GM12878 (cell line): ENCODE measurements around the gene GOLGA7B. TPM values are rescaled to one million over a fixed set of nuclear protein-coding genes. Genes with fewer than 3 reads are reported as not detected.

Experiments
- ATAC-seq: fragments of 200-7000 bp; cut with Tn5 transposase; 3 replicates; pipeline ENCODE4 v1.9.1; 2020; ENCODE audit warnings: mild to moderate bottlenecking, moderate library complexity
- BruUV-seq: library from RNA; stranded (reverse); fragments of 400-500 nt; replicated peaks from 2 replicates; lab custom pipeline; 2021; lab: Mats Ljungman, UMichigan
- CTCF ChIA-PET: fragments of 300-600 bp; sonication (Branson Sonifier 250); formaldehyde crosslinking; extraction: SDS; loops from one replicate; lab custom pipeline; 2021; ENCODE audit warnings: inconsistent platforms; lab: Yijun Ruan, JAX
- POLR2A ChIA-PET: fragments of 350-600 bp; formaldehyde crosslinking; extraction: SDS; loops from one replicate; lab custom pipeline; 2021; ENCODE audit warnings: inconsistent platforms; lab: Charles Lee
- RAD21 ChIA-PET: fragments of 300-600 bp; sonication (Branson Sonifier 250); formaldehyde crosslinking; loops from one replicate; lab custom pipeline; 2023; ENCODE audit warnings: antibody characterized with exemption; ENCODE audit not compliant: unreplicated experiment; lab: Charles Lee
- SMC1A ChIA-PET: fragments of 300-600 bp; sonication (Branson Sonifier 250); formaldehyde crosslinking; loops from one replicate; lab custom pipeline; 2023; ENCODE audit not compliant: unreplicated experiment, uncharacterized antibody; lab: Charles Lee
- DNase-seq: peaks from one replicate; pipeline ENCODE4 v3.0.0-alpha.2; 2011; ENCODE audit warnings: low read depth, low spot score
- FAIRE-seq: peaks from 3 replicates; lab custom pipeline; 2011; peaks lifted over from hg19 to GRCh38; lab: Jason Lieb, UNC
- H2AFZ ChIP-seq: 2 replicates; pipeline ENCODE4 v1.6.0; 2011; ENCODE audit warnings: low read depth, low read length, control low read depth; ENCODE audit not compliant: control insufficient read depth
- H3K27ac ChIP-seq: 2 replicates; pipeline ENCODE4 v1.5.1; 2011; ENCODE audit warnings: control low read depth; ENCODE audit not compliant: control insufficient read depth, insufficient read depth
- H3K27me3 ChIP-seq, 2 experiments: replicated peaks in 1 of 2; 2 replicates each; pipeline versions ENCODE4 v1.6.0 to v1.6.1; 2011; ENCODE audit warnings: low read length in 1 of 2; ENCODE audit not compliant: control insufficient read depth in 2 of 2, insufficient read depth in 2 of 2
- H3K36me3 ChIP-seq, 2 experiments: 2 replicates each; pipeline ENCODE4 v1.5.1; 2011; ENCODE audit warnings: low read length in 1 of 2; ENCODE audit not compliant: control insufficient read depth in 2 of 2, insufficient read depth in 2 of 2
- H3K4me1 ChIP-seq: 2 replicates; pipeline ENCODE4 v1.6.1; 2011; ENCODE audit warnings: mild to moderate bottlenecking, low read length, moderate library complexity, mixed read lengths; ENCODE audit not compliant: control insufficient read depth, insufficient read depth
- H3K4me2 ChIP-seq: 2 replicates; pipeline ENCODE4 v1.6.0; 2011; ENCODE audit warnings: control low read depth; ENCODE audit not compliant: control insufficient read depth, insufficient read depth
- H3K4me3 ChIP-seq: fragments of 200-600 bp; sonication (generic); 2 replicates; pipeline ENCODE4 v1.5.1; 2016
- H3K79me2 ChIP-seq: 2 replicates; pipeline ENCODE4 v1.6.0; 2011; ENCODE audit warnings: low read length; ENCODE audit not compliant: control insufficient read depth, insufficient read depth
- H3K9ac ChIP-seq: 2 replicates; pipeline ENCODE4 v1.8.0; 2011; ENCODE audit warnings: low read length, control low read depth, mixed read lengths; ENCODE audit not compliant: control insufficient read depth, insufficient read depth
- H3K9me3 ChIP-seq: replicated peaks from 3 replicates; pipeline ENCODE4 v1.5.1; 2011; ENCODE audit warnings: mild to moderate bottlenecking, low read length; ENCODE audit not compliant: control insufficient read depth, insufficient read depth
- H4K20me1 ChIP-seq: 2 replicates; pipeline ENCODE4 v1.6.0; 2011; ENCODE audit not compliant: control insufficient read depth, insufficient read depth
- CBX5 ChIP-seq: sonication (generic); IDR thresholded peaks from 2 replicates; pipeline ENCODE4 v1.6.1; 2016; ENCODE audit warnings: low read depth, moderate library complexity, mild to moderate bottlenecking, inconsistent platforms
- MEF2B ChIP-seq: fragments of 450-650 bp; IDR thresholded peaks from 2 replicates; pipeline ENCODE4 v1.6.1; 2018; ENCODE audit warnings: mild to moderate bottlenecking, moderate library complexity; ENCODE audit not compliant: partially characterized antibody, poor library complexity, severe bottlenecking
- WGBS: methylation state at CpG from one replicate; pipeline ENCODE4 v1.1.6; 2016; ENCODE audit warnings: low lambda C conversion rate; ENCODE audit not compliant: insufficient replicate concordance, insufficient coverage; ENCODE audit errors: missing lambda C conversion rate; 5-methylcytosine and 5-hydroxymethylcytosine counted together
- in situ Hi-C: fragments of 300-500 bp; cut with MboI; formaldehyde crosslinking; loops from 9 replicates; pipeline ENCODE4 v1.14.3; 2018; ENCODE audit warnings: mixed read lengths
- intact Hi-C: fragments of 100-400 bp; cut with micrococcal nuclease; formaldehyde crosslinking; loops from one replicate; pipeline ENCODE4 v1.14.2; 2022; ENCODE audit not compliant: unreplicated experiment
- polyA plus RNA-seq, 11 experiments: library from polyadenylated mRNA; depleted of rRNA in 4 of 11; unstranded in 6 of 11; stranded (reverse) in 5 of 11; fragments of >200 nt; fragmentation: Nextera tagmentation in 4 of 11; fragmentation: Illumina TruSeq in 1 of 11; extraction: Ambion mirVana in 4 of 11; extraction: Trizol in 1 of 11; gene quantifications; 1 replicate in 1 of 11; 2 replicates in 10 of 11; pipeline versions ENCODE4 v1.2.1 to v1.2.3, GENCODE V29; 2011 to 2016; ENCODE audit warnings: inconsistent platforms in 2 of 11, missing spikeins in 2 of 11, low read depth in 1 of 11
- total RNA-seq, 4 experiments: library from RNA; depleted of rRNA in 3 of 4; stranded (reverse); fragments of >200 nt in 3 of 4; fragmentation: Illumina TruSeq in 1 of 4; extraction: Trizol in 1 of 4; gene quantifications; 2 replicates each; pipeline versions ENCODE4 v1.2.1 to v1.2.3, GENCODE V29; 2013 to 2021
- TF ChIP-seq, protein P1 (sequence below): IDR thresholded peaks from 2 replicates; pipeline ENCODE4 v1.6.1; 2012; ENCODE audit warnings: improper control_type of control experiment, low read depth, low read length; ENCODE audit not compliant: insufficient replicate concordance

Gene GOLGA7B
- total and polyA plus RNA-seq, 10 of the 15 experiments (the other 5 are each of a cell fraction or from before 2014, with no cell fraction given), result 0.01 to 0.02 (median 0.01) TPM; not detected in 7

DNA sequence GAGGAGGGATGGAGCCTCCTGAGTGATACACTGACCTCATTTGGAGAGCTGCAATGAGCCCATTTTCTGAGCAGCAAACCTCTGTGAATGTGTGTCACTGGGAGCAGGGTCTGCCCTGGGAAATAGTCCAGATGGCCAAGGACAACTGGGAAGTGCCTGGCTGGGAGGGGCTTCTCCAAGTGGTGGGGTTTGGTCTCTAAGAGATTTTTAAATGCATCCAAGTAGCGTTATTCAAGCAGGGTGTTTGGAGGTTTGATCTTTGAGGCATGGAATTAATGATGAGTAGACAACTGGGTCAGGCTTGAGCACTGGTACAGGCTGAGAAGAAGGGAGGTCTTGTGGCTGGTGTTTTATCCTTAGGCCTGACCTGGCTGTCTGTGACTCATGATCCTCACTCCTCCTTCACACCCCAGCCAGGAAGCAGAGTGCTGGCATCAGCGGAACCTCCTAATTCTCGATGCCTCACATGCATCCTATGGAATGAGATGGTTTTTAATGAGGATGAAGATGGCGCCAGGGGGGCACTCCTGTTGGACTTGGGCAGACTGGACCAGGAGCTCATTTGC is 3.3 kb downstream of the GOLGA7B start:
- SMC1A ChIA-PET, result no interaction called here
- Histone ChIP-seq H3K36me3 (no peaks in the 10 kb centered on the region), H3K9me3 (no peaks in the 10 kb centered on the region), H3K4me2 (no peak overlapping the region), H3K4me1 (no peaks in the 10 kb centered on the region), H3K79me2 (no peaks in the 10 kb centered on the region), H3K27ac (no peak overlapping the region)
- FAIRE-seq (no peak), DNase-seq (no peak)
- intact Hi-C loops, result no loop called here
- no TSS peak for BruUV-seq
- TF ChIP-seq CBX5, result no peak
- TF ChIP-seq, protein P1, sequence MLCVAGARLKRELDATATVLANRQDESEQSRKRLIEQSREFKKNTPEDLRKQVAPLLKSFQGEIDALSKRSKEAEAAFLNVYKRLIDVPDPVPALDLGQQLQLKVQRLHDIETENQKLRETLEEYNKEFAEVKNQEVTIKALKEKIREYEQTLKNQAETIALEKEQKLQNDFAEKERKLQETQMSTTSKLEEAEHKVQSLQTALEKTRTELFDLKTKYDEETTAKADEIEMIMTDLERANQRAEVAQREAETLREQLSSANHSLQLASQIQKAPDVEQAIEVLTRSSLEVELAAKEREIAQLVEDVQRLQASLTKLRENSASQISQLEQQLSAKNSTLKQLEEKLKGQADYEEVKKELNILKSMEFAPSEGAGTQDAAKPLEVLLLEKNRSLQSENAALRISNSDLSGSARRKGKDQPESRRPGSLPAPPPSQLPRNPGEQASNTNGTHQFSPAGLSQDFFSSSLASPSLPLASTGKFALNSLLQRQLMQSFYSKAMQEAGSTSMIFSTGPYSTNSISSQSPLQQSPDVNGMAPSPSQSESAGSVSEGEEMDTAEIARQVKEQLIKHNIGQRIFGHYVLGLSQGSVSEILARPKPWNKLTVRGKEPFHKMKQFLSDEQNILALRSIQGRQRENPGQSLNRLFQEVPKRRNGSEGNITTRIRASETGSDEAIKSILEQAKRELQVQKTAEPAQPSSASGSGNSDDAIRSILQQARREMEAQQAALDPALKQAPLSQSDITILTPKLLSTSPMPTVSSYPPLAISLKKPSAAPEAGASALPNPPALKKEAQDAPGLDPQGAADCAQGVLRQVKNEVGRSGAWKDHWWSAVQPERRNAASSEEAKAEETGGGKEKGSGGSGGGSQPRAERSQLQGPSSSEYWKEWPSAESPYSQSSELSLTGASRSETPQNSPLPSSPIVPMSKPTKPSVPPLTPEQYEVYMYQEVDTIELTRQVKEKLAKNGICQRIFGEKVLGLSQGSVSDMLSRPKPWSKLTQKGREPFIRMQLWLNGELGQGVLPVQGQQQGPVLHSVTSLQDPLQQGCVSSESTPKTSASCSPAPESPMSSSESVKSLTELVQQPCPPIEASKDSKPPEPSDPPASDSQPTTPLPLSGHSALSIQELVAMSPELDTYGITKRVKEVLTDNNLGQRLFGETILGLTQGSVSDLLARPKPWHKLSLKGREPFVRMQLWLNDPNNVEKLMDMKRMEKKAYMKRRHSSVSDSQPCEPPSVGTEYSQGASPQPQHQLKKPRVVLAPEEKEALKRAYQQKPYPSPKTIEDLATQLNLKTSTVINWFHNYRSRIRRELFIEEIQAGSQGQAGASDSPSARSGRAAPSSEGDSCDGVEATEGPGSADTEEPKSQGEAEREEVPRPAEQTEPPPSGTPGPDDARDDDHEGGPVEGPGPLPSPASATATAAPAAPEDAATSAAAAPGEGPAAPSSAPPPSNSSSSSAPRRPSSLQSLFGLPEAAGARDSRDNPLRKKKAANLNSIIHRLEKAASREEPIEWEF, result no peak
- no peak for TF ChIP-seq MEF2B
- TF ChIP-seq, all 136 proteins: peak for 0
- ChIA-PET CTCF (interaction anchor here (1.5 kb wide), 1 partner anchor 15 kb away, joined by 3 read pairs; no protein-coding TSS in a partner anchor), POLR2A (no interaction called here), RAD21 (no interaction called here)
- H3K4me3 ChIP-seq, result no peak overlapping the region
- peaks cover 1 to 9% of the 10 kb centered on the region in 2 experiments; a peak in 3 of 4 replicates for H3K27me3 ChIP-seq
- no peak for ATAC-seq
- H3K9ac ChIP-seq, result no peak overlapping the region
- no peaks in the 10 kb centered on the region for H4K20me1 ChIP-seq
- in situ Hi-C loops, result no loop called here
- 14% methylated on average over 4 of the region's 4 CpGs for WGBS
- H2AFZ ChIP-seq, result no peak overlapping the region
